Measurements from ENCODE around the gene CHAC2. TPM values are rescaled to one million over a fixed set of nuclear protein-coding genes. Genes with fewer than 3 reads are reported as not detected.

Gene CHAC2
- total and polyA plus RNA-seq, 7 experiments from 2014 or later: 0.29 to 12.1 (median 2.5) TPM

DNA sequence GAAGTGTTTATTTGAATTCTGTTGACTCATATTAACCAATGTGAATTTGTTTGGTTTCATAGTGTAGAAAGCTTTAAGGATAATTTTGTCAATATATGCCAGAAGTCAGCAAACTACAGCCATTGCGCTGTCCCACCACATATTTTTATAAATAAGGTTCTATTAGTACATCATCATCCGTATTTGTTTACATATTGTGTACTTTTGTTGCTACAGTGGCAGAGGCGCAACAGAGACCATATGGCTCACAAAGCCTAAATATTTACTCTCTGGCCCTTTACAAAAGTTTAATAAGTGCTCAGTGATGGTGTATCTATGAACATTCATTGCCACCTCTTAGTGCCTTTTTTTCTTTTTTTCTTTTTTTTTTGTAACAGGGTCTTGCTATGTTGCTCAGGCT lies 25.7 kb downstream of the CHAC2 start:
- ChIA-PET POLR2A (interaction anchor here (0.6 kb wide), 2 partner anchors 26 to 45 kb away, joined by 3 read pairs; partner anchors contain the start of gene CHAC2), CTCF (no interaction called here)
- H3K4me3 Mint-ChIP-seq: no peak overlapping the region

DNA sequence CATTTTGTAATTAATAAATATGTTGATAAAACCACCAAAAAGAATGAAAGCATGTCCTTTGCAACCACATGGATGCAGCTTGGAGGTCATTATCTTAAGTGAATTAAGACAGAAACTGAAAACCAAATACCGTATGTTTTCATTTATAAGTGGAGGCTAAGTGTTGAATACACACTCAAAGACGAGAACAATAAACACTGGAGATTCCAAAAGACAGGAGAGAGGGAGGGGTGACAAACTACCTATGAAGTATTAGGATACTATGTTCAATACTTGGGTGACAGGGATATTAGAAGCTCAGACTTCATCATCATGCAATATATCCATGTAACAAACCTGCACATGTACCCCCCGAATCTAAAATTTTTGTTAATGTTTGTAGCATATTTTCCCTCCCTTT lies 26.2 kb downstream of the CHAC2 start:
- POLR2A ChIA-PET: interaction anchor here (0.6 kb wide), 2 partner anchors 9 to 44 kb away, joined by 3 read pairs; no protein-coding TSS in a partner anchor
- no peak for ATAC-seq
- no peak for DNase-seq
- Histone ChIP-seq H3K9me3 (ENCODE audit: control insufficient read depth in 2 of 3, low read length in 3 of 3) (no peaks in the 10 kb centered on the region), H3K4me1 (ENCODE audit: control insufficient read depth in 2 of 2, insufficient read depth in 2 of 2, low read length in 2 of 2) (no peaks in the 10 kb centered on the region), H3K27ac (ENCODE audit: low read depth, low read length) (no peak overlapping the region), H3K27me3 (ENCODE audit: control insufficient read depth in 2 of 2, insufficient read depth in 2 of 2, low read length in 2 of 2) (no peaks in the 10 kb centered on the region), H3K4me3 (ENCODE audit: low read length) (no peak overlapping the region), H3K36me3 (ENCODE audit: control insufficient read depth in 2 of 3, insufficient read depth in 3 of 3, low read length in 3 of 3) (peaks cover 7 to 35% (median 21%) of the 10 kb centered on the region in 3 experiments)
- H3K27ac Mint-ChIP-seq: no peak overlapping the region
- no peaks in the 10 kb centered on the region for H3K27me3 Mint-ChIP-seq
- H3K4me3 Mint-ChIP-seq: no peak overlapping the region
- CTCF ChIA-PET: no interaction called here
- H3K4me1 Mint-ChIP-seq: peaks cover 5 to 30% (median 19%) of the 10 kb centered on the region in 7 donors
- H3K9me3 Mint-ChIP-seq: no peaks in the 10 kb centered on the region
- peaks cover 0 to 19% (median 4%) of the 10 kb centered on the region in 5 donors for H3K36me3 Mint-ChIP-seq
- intact Hi-C loops (cut with micrococcal nuclease): no loop called here

More for the DNA sequence above, 25.7 kb downstream of the CHAC2 start:
- no peaks in the 10 kb centered on the region for H3K27me3 ChIP-seq (ENCODE audit: control insufficient read depth in 2 of 2, insufficient read depth in 2 of 2, low read length in 2 of 2)
- no peak overlapping the region for H3K4me3 ChIP-seq (ENCODE audit: low read length)
- intact Hi-C loops (cut with micrococcal nuclease): no loop called here
- Mint-ChIP-seq H3K27me3 (no peaks in the 10 kb centered on the region), H3K27ac (peak overlapping the region in 1 of 9 donors; percentile 58), H3K9me3 (no peaks in the 10 kb centered on the region), H3K4me1 (peaks cover 9 to 35% (median 25%) of the 10 kb centered on the region in 7 donors), H3K36me3 (peaks cover 0 to 19% (median 4%) of the 10 kb centered on the region in 5 donors)
- no peaks in the 10 kb centered on the region for H3K9me3 ChIP-seq (ENCODE audit: control insufficient read depth in 2 of 3, low read length in 3 of 3)
- ATAC-seq (no peak), DNase-seq (no peak)
- no peak overlapping the region for H3K27ac ChIP-seq (ENCODE audit: low read depth, low read length)
- peaks cover 0 to 5% of the 10 kb centered on the region in 2 donors for H3K4me1 ChIP-seq (ENCODE audit: control insufficient read depth in 2 of 2, insufficient read depth in 2 of 2, low read length in 2 of 2)
- peaks cover 1 to 32% (median 21%) of the 10 kb centered on the region in 3 experiments for H3K36me3 ChIP-seq (ENCODE audit: control insufficient read depth in 2 of 3, insufficient read depth in 3 of 3, low read length in 3 of 3)

DNA sequence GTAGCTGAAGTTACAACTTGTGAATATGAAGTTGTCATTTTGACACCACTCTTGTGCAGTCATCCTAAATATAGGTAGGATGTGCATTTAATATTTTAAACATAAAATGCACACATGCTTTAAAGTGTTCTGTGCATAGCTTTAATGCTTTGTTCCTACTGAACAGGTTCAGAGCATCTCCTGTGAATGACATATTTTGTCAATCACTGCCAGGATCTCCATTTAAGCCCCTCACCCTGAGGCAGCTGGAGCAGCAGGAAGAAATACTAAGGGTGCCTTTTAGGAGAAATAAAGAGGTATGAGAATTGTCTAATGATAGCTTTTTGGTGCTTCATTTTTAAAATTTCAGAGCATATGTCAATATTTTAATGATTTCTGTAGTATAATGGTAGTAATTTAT lies 33.9 kb downstream of the CHAC2 start:
- DNase-seq: no peak
- Mint-ChIP-seq H3K27me3 (no peaks in the 10 kb centered on the region), H3K27ac (peak overlapping the region in 2 of 9 donors; percentile 4 to 34), H3K36me3 (peaks cover 13 to 31% (median 19%) of the 10 kb centered on the region in 5 donors), H3K4me3 (no peak overlapping the region), H3K9me3 (no peaks in the 10 kb centered on the region), H3K4me1 (peaks cover 0 to 3% (median 0%) of the 10 kb centered on the region in 7 donors)
- no peaks in the 10 kb centered on the region for H3K4me1 ChIP-seq (ENCODE audit: control insufficient read depth in 2 of 2, insufficient read depth in 2 of 2, low read length in 2 of 2)
- H3K9me3 ChIP-seq (ENCODE audit: control insufficient read depth in 2 of 3, low read length in 3 of 3): no peaks in the 10 kb centered on the region
- H3K27me3 ChIP-seq (ENCODE audit: control insufficient read depth in 2 of 2, insufficient read depth in 2 of 2, low read length in 2 of 2): no peaks in the 10 kb centered on the region
- H3K4me3 ChIP-seq (ENCODE audit: low read length): no peak overlapping the region
- ChIA-PET CTCF (interaction anchor here (1.4 kb wide), 1 partner anchor 11 kb away, joined by 3 read pairs; no protein-coding TSS in a partner anchor), POLR2A (no interaction called here)
- H3K36me3 ChIP-seq (ENCODE audit: control insufficient read depth in 2 of 3, insufficient read depth in 3 of 3, low read length in 3 of 3): peaks cover 22 to 42% (median 31%) of the 10 kb centered on the region in 3 experiments
- H3K27ac ChIP-seq (ENCODE audit: low read depth, low read length): no peak overlapping the region
- intact Hi-C loops (cut with micrococcal nuclease): loop anchor here in 1 of 2 donors (2.0 kb wide), 1 partner anchor 15 kb away; the partner anchor contains the start of genes ASB3 and ERLEC1
- no peak for ATAC-seq

- POLR2A ChIA-PET: no interaction called here
Observed at GRCh38 chr2:53802617-53803151, 35.1 kb downstream of the CHAC2 start.

GRCh38 chr2:53811601-53812000 lies 44.0 kb downstream of the CHAC2 start:
- H3K4me3 Mint-ChIP-seq: no peak overlapping the region
- CTCF ChIA-PET: no interaction called here
- intact Hi-C loops (cut with micrococcal nuclease): no loop called here
- Histone ChIP-seq H3K9me3 (ENCODE audit: control insufficient read depth in 2 of 3, low read length in 3 of 3) (no peaks in the 10 kb centered on the region), H3K36me3 (ENCODE audit: control insufficient read depth in 2 of 3, insufficient read depth in 3 of 3, low read length in 3 of 3) (peaks cover 31 to 63% (median 37%) of the 10 kb centered on the region in 3 experiments), H3K4me3 (ENCODE audit: low read length) (no peak overlapping the region), H3K4me1 (ENCODE audit: control insufficient read depth in 2 of 2, insufficient read depth in 2 of 2, low read length in 2 of 2) (no peaks in the 10 kb centered on the region), H3K27ac (ENCODE audit: low read depth, low read length) (no peak overlapping the region), H3K27me3 (ENCODE audit: control insufficient read depth in 2 of 2, insufficient read depth in 2 of 2, low read length in 2 of 2) (no peaks in the 10 kb centered on the region)
- no peaks in the 10 kb centered on the region for H3K27me3 Mint-ChIP-seq
- peaks cover 11 to 66% (median 37%) of the 10 kb centered on the region in 5 donors for H3K36me3 Mint-ChIP-seq
- H3K27ac Mint-ChIP-seq: peak overlapping the region in 1 of 9 donors; percentile 21
- peaks cover 0 to 2% (median 0%) of the 10 kb centered on the region in 11 donors for H3K9me3 Mint-ChIP-seq
- POLR2A ChIA-PET: no interaction called here
- no peak for DNase-seq
- H3K4me1 Mint-ChIP-seq: no peaks in the 10 kb centered on the region
- ATAC-seq: no peak

More at GRCh38 chr2:53802617-53803151, 35.1 kb downstream of the CHAC2 start:
- no peak for DNase-seq
- Mint-ChIP-seq H3K27ac (peak overlapping the region in 1 of 9 donors; percentile 37), H3K4me3 (no peak overlapping the region), H3K4me1 (peaks cover 0 to 3% (median 0%) of the 10 kb centered on the region in 7 donors), H3K9me3 (no peaks in the 10 kb centered on the region), H3K27me3 (no peaks in the 10 kb centered on the region), H3K36me3 (peaks cover 11 to 40% (median 28%) of the 10 kb centered on the region in 5 donors)
- H3K4me3 ChIP-seq (ENCODE audit: low read length): no peak overlapping the region
- no peak overlapping the region for H3K27ac ChIP-seq (ENCODE audit: low read depth, low read length)
- ATAC-seq: no peak
- no peaks in the 10 kb centered on the region for H3K9me3 ChIP-seq (ENCODE audit: control insufficient read depth in 2 of 3, low read length in 3 of 3)
- H3K36me3 ChIP-seq (ENCODE audit: control insufficient read depth in 2 of 3, insufficient read depth in 3 of 3, low read length in 3 of 3): peaks cover 25 to 37% (median 27%) of the 10 kb centered on the region in 3 experiments
- H3K27me3 ChIP-seq (ENCODE audit: control insufficient read depth in 2 of 2, insufficient read depth in 2 of 2, low read length in 2 of 2): no peaks in the 10 kb centered on the region
- CTCF ChIA-PET: interaction anchor here (1.4 kb wide), 1 partner anchor 12 kb away, joined by 3 read pairs; no protein-coding TSS in a partner anchor
- intact Hi-C loops (cut with micrococcal nuclease): no loop called here
- no peaks in the 10 kb centered on the region for H3K4me1 ChIP-seq (ENCODE audit: control insufficient read depth in 2 of 2, insufficient read depth in 2 of 2, low read length in 2 of 2)

DNA sequence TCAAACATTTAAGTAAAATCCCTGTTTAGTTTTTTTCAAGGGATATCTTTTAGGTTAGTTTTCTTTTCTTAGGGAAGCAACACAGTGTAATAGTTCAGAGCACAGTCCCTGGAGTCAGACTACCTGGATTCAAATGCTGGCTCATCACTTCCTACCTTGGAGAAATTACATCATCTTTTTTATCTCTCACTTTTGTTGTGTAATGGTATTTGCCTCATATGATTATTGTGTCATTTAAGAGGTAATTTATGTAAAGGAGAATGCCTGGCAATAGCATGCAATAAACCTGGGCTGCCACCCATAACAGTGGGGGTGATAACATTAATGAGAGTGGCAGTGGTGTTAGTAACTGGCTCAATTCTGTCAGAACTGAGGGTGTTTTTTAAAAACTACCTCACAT lies 45.5 kb downstream of the CHAC2 start:
- Histone ChIP-seq H3K9me3 (ENCODE audit: control insufficient read depth in 2 of 3, low read length in 3 of 3) (no peaks in the 10 kb centered on the region), H3K36me3 (ENCODE audit: control insufficient read depth in 2 of 3, insufficient read depth in 3 of 3, low read length in 3 of 3) (peaks cover 32 to 66% (median 32%) of the 10 kb centered on the region in 3 experiments), H3K4me1 (ENCODE audit: control insufficient read depth in 2 of 2, insufficient read depth in 2 of 2, low read length in 2 of 2) (no peaks in the 10 kb centered on the region), H3K4me3 (ENCODE audit: low read length) (no peak overlapping the region), H3K27me3 (ENCODE audit: control insufficient read depth in 2 of 2, insufficient read depth in 2 of 2, low read length in 2 of 2) (no peaks in the 10 kb centered on the region), H3K27ac (ENCODE audit: low read depth, low read length) (no peak overlapping the region)
- ChIA-PET CTCF (no interaction called here), POLR2A (no interaction called here)
- Mint-ChIP-seq H3K27ac (peak overlapping the region in 1 of 9 donors; percentile 18), H3K27me3 (no peaks in the 10 kb centered on the region), H3K9me3 (peaks cover 0 to 2% (median 0%) of the 10 kb centered on the region in 11 donors), H3K4me3 (no peak overlapping the region), H3K36me3 (peaks cover 10 to 65% (median 40%) of the 10 kb centered on the region in 5 donors), H3K4me1 (no peaks in the 10 kb centered on the region)
- ATAC-seq: no peak
- no peak for DNase-seq
- intact Hi-C loops (cut with micrococcal nuclease): no loop called here

All from naive thymus-derived CD4-positive, alpha-beta T cell (primary cell).